ENCODE measurements around the gene DIO3. TPM values are rescaled to one million over a fixed set of nuclear protein-coding genes. Genes with fewer than 3 reads are reported as not detected.

Gene DIO3
- total and polyA plus RNA-seq, 8 donors = 0.12 to 2.1 (median 0.79) TPM

- Histone ChIP-seq H3K36me3 (no peaks in the 10 kb centered on the region), H3K9me3 (no peaks in the 10 kb centered on the region), H3K27ac (no peak overlapping the region), H3K4me1 (no peaks in the 10 kb centered on the region), H3K27me3 (no peaks in the 10 kb centered on the region), H3K4me3 (no peak overlapping the region)
- ATAC-seq (peak in 1 of 4 donors; percentile 30), FAIRE-seq (no peak), DNase-seq (peak in 2 of 6 donors; percentile 6 to 53)
- intact Hi-C loops (cut with DNase I) = loop anchor here in 1 of 3 donors (10.0 kb wide), 1 partner anchor 367 kb away; no protein-coding TSS in a partner anchor
- no peak for TF ChIP-seq CTCF (IDR thresholded peaks at IDR 0.05)
- WGBS, 2 donors = 77 to 80% methylated on average over 24 of the region's 24 CpGs
Observed at GRCh38 chr14:101551729-101552595, 9.3 kb upstream of the DIO3 start.

- H3K27ac ChIP-seq = no peak overlapping the region
- H3K27me3 ChIP-seq = no peaks in the 10 kb centered on the region
- no peak for ATAC-seq
- no peaks in the 10 kb centered on the region for H3K36me3 ChIP-seq
- WGBS, 2 donors = 69 to 73% methylated on average over 9 of the region's 9 CpGs
- H3K4me1 ChIP-seq = no peaks in the 10 kb centered on the region
- H3K4me3 ChIP-seq = no peak overlapping the region
- no peak for TF ChIP-seq CTCF (IDR thresholded peaks at IDR 0.05)
- no peaks in the 10 kb centered on the region for H3K9me3 ChIP-seq
- intact Hi-C loops (cut with DNase I) = loop anchor here in 1 of 3 donors (10.0 kb wide), 1 partner anchor 368 kb away; no protein-coding TSS in a partner anchor
- FAIRE-seq = no peak
- peak in 1 of 6 donors; percentile 24 for DNase-seq
Observed at GRCh38 chr14:101552786-101553231, 8.5 kb upstream of the DIO3 start.

GRCh38 chr14:101553393-101553792, 7.9 kb upstream of the DIO3 start:
- Histone ChIP-seq H3K27ac (no peak overlapping the region), H3K4me3 (no peak overlapping the region), H3K36me3 (no peaks in the 10 kb centered on the region), H3K4me1 (no peaks in the 10 kb centered on the region), H3K9me3 (no peaks in the 10 kb centered on the region), H3K27me3 (no peaks in the 10 kb centered on the region)
- DNase-seq (no peak), FAIRE-seq (no peak), ATAC-seq (no peak)
- 77 to 89% methylated on average over 1 of the region's 1 CpG for WGBS, 2 donors
- TF ChIP-seq CTCF (IDR thresholded peaks at IDR 0.05) = no peak
- intact Hi-C loops (cut with DNase I) = loop anchor here in 1 of 3 donors (10.0 kb wide), 1 partner anchor 369 kb away; no protein-coding TSS in a partner anchor

GRCh38 chr14:101553931-101554330, 7.4 kb upstream of the DIO3 start:
- no peak for FAIRE-seq
- WGBS, 2 donors = 84 to 88% methylated on average over 6 of the region's 6 CpGs
- H3K27me3 ChIP-seq = no peaks in the 10 kb centered on the region

More at GRCh38 chr14:101553931-101554330, 7.4 kb upstream of the DIO3 start:
- intact Hi-C loops (cut with DNase I) = loop anchor here in 1 of 3 donors (10.0 kb wide), 1 partner anchor 369 kb away; no protein-coding TSS in a partner anchor
- DNase-seq = peak in 1 of 6 donors; percentile 23
- Histone ChIP-seq H3K4me1 (no peaks in the 10 kb centered on the region), H3K9me3 (no peaks in the 10 kb centered on the region), H3K36me3 (no peaks in the 10 kb centered on the region), H3K27ac (no peak overlapping the region), H3K4me3 (no peak overlapping the region)
- TF ChIP-seq CTCF (IDR thresholded peaks at IDR 0.05) = no peak
- no peak for ATAC-seq
